Vagina (tissue), 2 donors: ENCODE results near the gene KLC4.

Source experiments
- POLR2AphosphoS5 ChIP-seq, 2 donors: sonication (generic); formaldehyde crosslinking; IDR thresholded peaks; one replicate each; pipeline ENCODE4 v1.9.0; 2017; ENCODE audit warnings: antibody characterized with exemption in 2 of 2, mild to moderate bottlenecking in 2 of 2, low read depth in 1 of 2; ENCODE audit not compliant: insufficient read depth in 1 of 2
- TF ChIP-seq, protein P1 (sequence below), 3 experiments: fragments of 450-650 bp in 2 of 3; fragments of 200-600 bp in 1 of 3; sonication (generic) in 1 of 3; IDR thresholded peaks; one replicate each; pipeline ENCODE4 v1.5.1; 2017 to 2019; ENCODE audit warnings: antibody characterized with exemption in 3 of 3, mild to moderate bottlenecking in 2 of 3, moderate library complexity in 2 of 3

DNA sequence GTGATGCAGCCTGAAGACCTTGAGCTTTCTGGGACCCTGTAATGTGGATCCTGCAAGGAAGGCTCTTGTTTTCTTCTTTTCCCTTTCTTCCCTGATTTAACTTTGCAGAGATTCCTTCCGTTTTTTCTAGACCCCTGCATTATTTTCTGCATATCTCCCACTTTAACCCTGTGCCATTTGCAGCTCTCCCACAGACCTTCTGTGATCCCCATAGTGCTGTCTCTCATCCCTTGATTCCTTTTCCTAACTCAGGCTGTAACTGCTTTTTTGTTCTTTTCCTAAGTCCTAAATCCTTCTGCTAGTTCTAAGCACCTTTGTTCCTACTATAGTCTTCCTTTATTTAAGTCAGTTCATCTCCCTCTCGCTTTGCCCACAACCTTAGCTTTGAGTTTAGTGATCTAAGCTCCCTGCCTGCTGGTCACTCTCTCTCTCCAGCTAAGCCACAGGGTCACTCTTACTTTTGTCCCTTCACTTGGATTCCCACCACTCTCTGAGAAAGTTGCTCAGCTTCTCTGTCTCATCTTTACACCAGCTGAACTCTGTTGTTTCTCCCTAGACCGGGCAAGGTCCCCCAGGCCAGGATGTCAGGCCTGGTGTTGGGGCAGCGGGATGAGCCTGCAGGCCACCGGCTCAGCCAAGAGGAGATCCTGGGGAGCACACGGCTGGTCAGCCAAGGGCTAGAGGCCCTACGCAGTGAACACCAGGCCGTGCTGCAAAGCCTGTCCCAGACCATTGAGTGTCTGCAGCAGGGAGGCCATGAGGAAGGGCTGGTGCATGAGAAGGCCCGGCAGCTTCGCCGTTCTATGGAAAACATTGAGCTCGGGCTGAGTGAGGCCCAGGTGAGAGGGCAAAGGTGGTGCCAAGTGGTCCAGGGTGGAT, 1.6 kb downstream of the KLC4 start:
- TF ChIP-seq, protein P1, sequence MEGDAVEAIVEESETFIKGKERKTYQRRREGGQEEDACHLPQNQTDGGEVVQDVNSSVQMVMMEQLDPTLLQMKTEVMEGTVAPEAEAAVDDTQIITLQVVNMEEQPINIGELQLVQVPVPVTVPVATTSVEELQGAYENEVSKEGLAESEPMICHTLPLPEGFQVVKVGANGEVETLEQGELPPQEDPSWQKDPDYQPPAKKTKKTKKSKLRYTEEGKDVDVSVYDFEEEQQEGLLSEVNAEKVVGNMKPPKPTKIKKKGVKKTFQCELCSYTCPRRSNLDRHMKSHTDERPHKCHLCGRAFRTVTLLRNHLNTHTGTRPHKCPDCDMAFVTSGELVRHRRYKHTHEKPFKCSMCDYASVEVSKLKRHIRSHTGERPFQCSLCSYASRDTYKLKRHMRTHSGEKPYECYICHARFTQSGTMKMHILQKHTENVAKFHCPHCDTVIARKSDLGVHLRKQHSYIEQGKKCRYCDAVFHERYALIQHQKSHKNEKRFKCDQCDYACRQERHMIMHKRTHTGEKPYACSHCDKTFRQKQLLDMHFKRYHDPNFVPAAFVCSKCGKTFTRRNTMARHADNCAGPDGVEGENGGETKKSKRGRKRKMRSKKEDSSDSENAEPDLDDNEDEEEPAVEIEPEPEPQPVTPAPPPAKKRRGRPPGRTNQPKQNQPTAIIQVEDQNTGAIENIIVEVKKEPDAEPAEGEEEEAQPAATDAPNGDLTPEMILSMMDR (IDR thresholded peaks at IDR 0.05), result no peak
- TF ChIP-seq POLR2AphosphoS5 (IDR thresholded peaks at IDR 0.05; ENCODE audit: insufficient read depth in 1 of 2, low read depth in 1 of 2), result no peak
